IMR-90 (cell line): ENCODE measurements around the gene PODNL1. TPM values are rescaled to one million over a fixed set of nuclear protein-coding genes. Genes with fewer than 3 reads are reported as not detected.

Experiments used
- ATAC-seq: fragments of 200-7000 bp; cut with Tn5 transposase; 2 replicates; pipeline ENCODE4 v1.9.1; 2020; ENCODE audit warnings: low read depth, mild to moderate bottlenecking, moderate library complexity
- BruUV-seq: library from RNA; stranded (reverse); fragments of 400-500 nt; replicated peaks from 2 replicates; lab custom pipeline; 2021; lab: Mats Ljungman, UMichigan
- CTCF ChIA-PET: fragments of 300-600 bp; formaldehyde crosslinking; extraction: SDS; loops from one replicate; lab custom pipeline; 2021; ENCODE audit warnings: antibody characterized with exemption; lab: Yijun Ruan, JAX
- POLR2A ChIA-PET: fragments of 300-600 bp; sonication (Branson Sonifier 250); formaldehyde crosslinking; loops from one replicate; lab custom pipeline; 2022; ENCODE audit warnings: antibody characterized with exemption; ENCODE audit not compliant: unreplicated experiment; lab: Charles Lee
- DNase-seq: peaks from one replicate; pipeline ENCODE4 v3.0.0; 2013
- H2AFZ ChIP-seq: replicated peaks from 2 replicates; pipeline ENCODE3; 2013; ENCODE audit warnings: low read length, mild to moderate bottlenecking; ENCODE audit not compliant: poor library complexity
- H2AK5ac ChIP-seq: 2 replicates; pipeline ENCODE4 v1.6.1; 2013; ENCODE audit warnings: low read depth, low read length, inconsistent platforms
- H2AK9ac ChIP-seq: replicated peaks from 2 replicates; pipeline ENCODE3; 2013; ENCODE audit warnings: mild to moderate bottlenecking, low read depth, low read length, moderate library complexity; ENCODE audit not compliant: poor library complexity
- H2BK120ac ChIP-seq: 2 replicates; pipeline ENCODE4 v1.6.1; 2013; ENCODE audit warnings: low read depth, low read length, inconsistent platforms
- H2BK15ac ChIP-seq: 3 replicates; pipeline ENCODE4 v1.6.1; 2013; ENCODE audit warnings: low read depth, low read length, inconsistent platforms
- H2BK20ac ChIP-seq: 2 replicates; pipeline ENCODE4 v1.6.1; 2013; ENCODE audit warnings: low read depth, mild to moderate bottlenecking, inconsistent platforms, low read length, moderate library complexity
- H2BK5ac ChIP-seq: 2 replicates; pipeline ENCODE4 v1.6.1; 2013; ENCODE audit warnings: mild to moderate bottlenecking, low read depth, low read length, inconsistent platforms; ENCODE audit not compliant: poor library complexity, severe bottlenecking
- H3K14ac ChIP-seq: replicated peaks from 2 replicates; pipeline ENCODE4 v1.6.1; 2013; ENCODE audit warnings: low read depth, low read length, inconsistent platforms
- H3K18ac ChIP-seq: 2 replicates; pipeline ENCODE4 v1.6.1; 2013; ENCODE audit warnings: low read depth, low read length, control low read depth
- H3K23ac ChIP-seq: 2 replicates; pipeline ENCODE4 v1.6.1; 2013; ENCODE audit warnings: low read depth, low read length, inconsistent platforms
- H3K27ac ChIP-seq: 2 replicates; pipeline ENCODE4 v1.5.1; 2013; ENCODE audit warnings: mild to moderate bottlenecking, control low read depth, low read length; ENCODE audit not compliant: insufficient read depth
- H3K27me3 ChIP-seq: 2 replicates; pipeline ENCODE4 v1.6.1; 2013; ENCODE audit warnings: low read length; ENCODE audit not compliant: control insufficient read depth, insufficient read depth
- H3K36me3 ChIP-seq: 2 replicates; pipeline ENCODE4 v1.6.1; 2013; ENCODE audit warnings: low read length, mixed read lengths; ENCODE audit not compliant: control insufficient read depth, insufficient read depth
- H3K4ac ChIP-seq: 2 replicates; pipeline ENCODE4 v1.6.1; 2013; ENCODE audit warnings: low read depth, low read length, inconsistent platforms
- H3K4me1 ChIP-seq: 2 replicates; pipeline ENCODE4 v1.6.1; 2013; ENCODE audit warnings: low read length, mixed read lengths; ENCODE audit not compliant: control insufficient read depth, insufficient read depth
- H3K4me2 ChIP-seq: 2 replicates; pipeline ENCODE4 v1.6.1; 2013; ENCODE audit warnings: low read depth, mild to moderate bottlenecking, control low read depth, low read length, moderate library complexity
- H3K4me3 ChIP-seq: 2 replicates; pipeline ENCODE4 v1.5.1; 2013; ENCODE audit warnings: low read depth, mild to moderate bottlenecking, control low read depth, low read length, moderate library complexity; ENCODE audit not compliant: insufficient read depth
- H3K56ac ChIP-seq: 2 replicates; pipeline ENCODE4 v1.6.1; 2013; ENCODE audit warnings: low read length, inconsistent platforms; ENCODE audit not compliant: insufficient read depth; ENCODE audit errors: extremely low read depth
- H3K79me1 ChIP-seq, 2 experiments: 2 replicates each; pipeline ENCODE4 v1.6.1; 2013; ENCODE audit warnings: low read length in 2 of 2, inconsistent platforms in 1 of 2, low read depth in 1 of 2
- H3K9ac ChIP-seq: 2 replicates; pipeline ENCODE4 v1.6.1; 2013; ENCODE audit warnings: low read depth, low read length, control low read depth
- H3K9me1 ChIP-seq: 2 replicates; pipeline ENCODE4 v1.6.1; 2013; ENCODE audit warnings: low read length, inconsistent platforms; ENCODE audit not compliant: insufficient read depth
- H3K9me3 ChIP-seq: 2 replicates; pipeline ENCODE4 v1.6.1; 2013; ENCODE audit warnings: low read length; ENCODE audit not compliant: control insufficient read depth, insufficient read depth
- H4K20me1 ChIP-seq: 2 replicates; pipeline ENCODE4 v1.6.1; 2013; ENCODE audit warnings: low read length, inconsistent platforms; ENCODE audit not compliant: insufficient read depth
- H4K5ac ChIP-seq: 2 replicates; pipeline ENCODE4 v1.6.1; 2013; ENCODE audit warnings: mild to moderate bottlenecking, low read depth, low read length, control low read depth
- H4K8ac ChIP-seq, 2 experiments: 2 replicates each; pipeline ENCODE4 v1.6.1; 2013; ENCODE audit warnings: low read depth in 2 of 2, low read length in 2 of 2, control low read depth in 1 of 2, inconsistent platforms in 1 of 2
- H4K91ac ChIP-seq: 2 replicates; pipeline ENCODE4 v1.6.1; 2013; ENCODE audit warnings: low read depth, low read length, inconsistent platforms; ENCODE audit not compliant: insufficient read depth
- CEBPB ChIP-seq: IDR thresholded peaks from 2 replicates; pipeline ENCODE4 v1.6.1; 2012; ENCODE audit warnings: low read depth, low read length, improper control_type of control experiment
- CTCF ChIP-seq: conservative IDR thresholded peaks from 2 replicates; pipeline ENCODE4 v1.5.1; 2012; ENCODE audit warnings: mild to moderate bottlenecking, low read depth, low read length, improper control_type of control experiment
- ELK1 ChIP-seq: fragments of 150-350 bp; IDR thresholded peaks from 2 replicates; pipeline ENCODE4 v1.6.1; 2016; ENCODE audit warnings: low read depth, mild to moderate bottlenecking, low read length, moderate library complexity, borderline replicate concordance
- FOS ChIP-seq: fragments of 150-350 bp; IDR thresholded peaks from 2 replicates; pipeline ENCODE4 v1.6.1; 2016; ENCODE audit warnings: low read depth, low read length
- MAFK ChIP-seq: IDR thresholded peaks from 2 replicates; pipeline ENCODE4 v1.6.1; 2012; ENCODE audit warnings: low read depth, low read length, improper control_type of control experiment
- MXI1 ChIP-seq: IDR thresholded peaks from 2 replicates; pipeline ENCODE4 v1.6.1; 2012; ENCODE audit warnings: low read depth, mild to moderate bottlenecking, low read length, moderate library complexity, borderline replicate concordance
- POLR2A ChIP-seq: IDR thresholded peaks from 2 replicates; pipeline ENCODE4 v1.6.1; 2012; ENCODE audit warnings: mild to moderate bottlenecking, low read depth, low read length
- RAD21 ChIP-seq: IDR thresholded peaks from 2 replicates; pipeline ENCODE4 v1.6.1; 2012; ENCODE audit warnings: low read length, improper control_type of control experiment
- RCOR1 ChIP-seq: IDR thresholded peaks from 2 replicates; pipeline ENCODE4 v1.6.1; 2012; ENCODE audit warnings: mild to moderate bottlenecking, low read length, improper control_type of control experiment; ENCODE audit not compliant: insufficient replicate concordance
- RFX5 ChIP-seq: IDR thresholded peaks from 2 replicates; pipeline ENCODE4 v1.8.0; 2012; ENCODE audit warnings: low read depth, mild to moderate bottlenecking, low read length, moderate library complexity
- SMC3 ChIP-seq: fragments of 150-350 bp; IDR thresholded peaks from 2 replicates; pipeline ENCODE4 v1.6.1; 2016; ENCODE audit warnings: low read depth, mild to moderate bottlenecking, antibody characterized with exemption, low read length, moderate library complexity
- USF2 ChIP-seq: fragments of 150-350 bp; IDR thresholded peaks from 2 replicates; pipeline ENCODE4 v1.6.1; 2017; ENCODE audit warnings: mild to moderate bottlenecking, antibody characterized with exemption, low read length, low read depth
- WGBS, 2 experiments: methylation state at CpG; one replicate each; pipeline versions ENCODE4 v1.1.5 to v1.1.7; 2013; ENCODE audit warnings: missing lambda C conversion rate in 2 of 2; ENCODE audit not compliant: insufficient read length in 1 of 2; ENCODE audit errors: extremely low coverage in 2 of 2; 5-methylcytosine and 5-hydroxymethylcytosine counted together
- dilution Hi-C: fragments of 300-500 bp; cut with HindIII; formaldehyde crosslinking; loops from one replicate; pipeline ENCODE4 v1.14.3; 2018; ENCODE audit warnings: low sequenced_read_pairs; ENCODE audit not compliant: unreplicated experiment
- in situ Hi-C: fragments of 300-500 bp; cut with MboI; formaldehyde crosslinking; loops from 3 replicates; pipeline ENCODE4 v1.14.3; 2019; ENCODE audit warnings: low sequenced_read_pairs, inconsistent platforms, mixed read lengths
- intact Hi-C: fragments of 100-400 bp; cut with micrococcal nuclease; formaldehyde crosslinking; loops from 2 replicates; pipeline ENCODE4 v1.10.0; 2022
- polyA plus RNA-seq, 3 experiments: library from polyadenylated mRNA; depleted of rRNA; stranded (reverse); fragments of >200 nt; gene quantifications; 2 replicates each; pipeline ENCODE4 v1.2.3, GENCODE V29; 2012; ENCODE audit warnings: low replicate concordance in 1 of 3
- total RNA-seq: library from RNA; depleted of rRNA; stranded (reverse); fragments of >200 nt; gene quantifications from 2 replicates; pipeline ENCODE4 v1.2.3, GENCODE V29; 2012

Gene PODNL1
- total and polyA plus RNA-seq, 2 of the 4 experiments (the other 2 are of a cell fraction) = under 0.01 to 2.4 TPM

DNA sequence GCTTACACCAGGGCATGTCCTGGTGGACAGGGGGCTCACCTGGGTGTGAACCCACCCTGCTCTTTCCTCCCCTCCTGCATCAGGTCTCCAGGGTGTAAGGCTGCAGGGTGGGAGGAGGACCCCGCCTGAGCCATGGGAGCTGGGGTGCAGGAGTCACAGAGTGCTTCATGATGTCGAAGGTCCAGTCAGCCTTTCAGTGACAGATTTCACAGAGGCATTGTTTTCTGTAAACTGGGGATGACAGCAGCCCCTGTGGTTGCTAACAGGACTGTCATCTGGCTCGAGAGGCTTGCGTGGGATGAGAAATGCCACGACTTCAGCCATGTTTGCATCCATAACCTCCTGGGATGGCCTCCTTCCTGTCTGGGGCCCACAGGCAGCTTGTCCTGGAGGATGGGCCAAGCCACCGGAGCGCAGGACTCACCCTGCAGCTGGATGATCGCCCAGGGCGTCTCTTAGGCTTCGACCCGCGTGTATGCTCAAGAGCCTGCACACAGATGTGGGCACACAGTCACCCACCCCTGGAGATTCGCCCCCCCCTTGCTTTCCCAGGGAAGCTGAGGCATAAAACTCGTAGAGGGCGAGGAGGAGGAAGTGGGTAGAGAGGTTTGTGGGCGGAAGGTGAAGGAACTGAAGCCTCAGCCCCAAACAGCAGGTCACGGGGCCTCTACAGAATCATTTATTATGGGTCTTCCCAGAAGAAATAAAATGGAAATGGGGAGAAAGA, 56.4 kb downstream of the PODNL1 start:
- Histone ChIP-seq H3K9me1 (peaks cover 9% of the 10 kb centered on the region; the same call in 1 of the 2 replicates), H3K27ac (no peak overlapping the region), H4K8ac (peak overlapping the region; percentile 32 to 93; a peak in 3 of 4 replicates), H3K56ac (no peak overlapping the region), H3K36me3 (no peaks in the 10 kb centered on the region), H3K18ac (peak overlapping the region; percentile 38), H4K91ac (peak overlapping the region; percentile 76), H2BK20ac (no peak overlapping the region), H4K20me1 (no peaks in the 10 kb centered on the region), H3K27me3 (peaks cover 2% of the 10 kb centered on the region; the same call in 1 of the 2 replicates), H3K4me1 (peaks cover 19% of the 10 kb centered on the region), H3K4me2 (no peak overlapping the region), H3K79me1 (no peaks in the 10 kb centered on the region), H3K14ac (peak overlapping the region; percentile 33; the same call in 1 of the 2 replicates), H3K23ac (no peak overlapping the region), H2AK9ac (peak overlapping the region; percentile 5), H2BK5ac (peak overlapping the region; percentile 11), H3K9ac (no peak overlapping the region), H3K4ac (peak overlapping the region; percentile 73), H3K9me3 (no peaks in the 10 kb centered on the region), H2BK120ac (peak overlapping the region; percentile 9; the same call in 1 of the 2 replicates), H4K5ac (peak overlapping the region; percentile 90), H2BK15ac (no peak overlapping the region), H3K4me3 (no peak overlapping the region), H2AFZ (peak overlapping the region; percentile 84), H2AK5ac (peak overlapping the region; percentile 4; the same call in 1 of the 2 replicates)
- TF ChIP-seq RFX5 (no peak), MXI1 (no peak), CTCF (no peak), CEBPB (no peak), MAFK (no peak), SMC3 (no peak), USF2 (no peak), FOS (no peak), RCOR1 (no peak), POLR2A (no peak), ELK1 (no peak), RAD21 (no peak)
- BruUV-seq = no TSS peak
- ChIA-PET CTCF (interaction anchor here (1.2 to 1.5 kb wide), 2 partner anchors 57 to 178 kb away, joined by 3 read pairs; partner anchors contain the start of gene PODNL1), POLR2A (no interaction called here)
- dilution Hi-C loops (no loop called here), intact Hi-C loops (loop anchor here (2.0 to 10.0 kb wide), 4 partner anchors 71 to 603 kb away; partner anchors contain the start of genes ASF1B and DCAF15), in situ Hi-C loops (loop anchor here (5.0 to 25.0 kb wide), 3 partner anchors 190 to 593 kb away; partner anchors contain the start of genes MISP3 and PTGER1)
- DNase-seq (peak; percentile 39), ATAC-seq (no peak)
- 56% methylated on average over 5 of the region's 17 CpGs; no CpG with 5 or more reads in 1 of the 2 experiments for WGBS, 2 experiments
